GM18858 (cell line): Measurements from ENCODE around the gene RXRA.

Experiments
- ATAC-seq: cut with Tn5 transposase; IDR thresholded peaks from one replicate; pipeline ENCODE4 v1.9.1; 2021; ENCODE audit not compliant: unreplicated experiment

RXRA gene

GRCh38 chr9:134335486-134336220, 9.4 kb downstream of the RXRA start:
- no peak for ATAC-seq

- no peak for ATAC-seq
Measured at GRCh38 chr9:134336228-134336627, 10.0 kb downstream of the RXRA start.

- ATAC-seq = no peak
Measured at GRCh38 chr9:134336924-134337323, 10.7 kb downstream of the RXRA start.

- ATAC-seq = no peak
Measured at GRCh38 chr9:134337469-134337868, 11.2 kb downstream of the RXRA start.

GRCh38 chr9:134338394-134339182, 12.3 kb downstream of the RXRA start:
- no peak for ATAC-seq

- ATAC-seq = no peak
Measured at GRCh38 chr9:134339183-134339806, 13.0 kb downstream of the RXRA start.

GRCh38 chr9:134340475-134341160, 14.4 kb downstream of the RXRA start:
- no peak for ATAC-seq

GRCh38 chr9:134341306-134341705, 15.1 kb downstream of the RXRA start:
- ATAC-seq = no peak

GRCh38 chr9:134341929-134342745, 15.9 kb downstream of the RXRA start:
- ATAC-seq = no peak

GRCh38 chr9:134342746-134343115, 16.5 kb downstream of the RXRA start:
- ATAC-seq = no peak

GRCh38 chr9:134343637-134344036, 17.4 kb downstream of the RXRA start:
- ATAC-seq = no peak

GRCh38 chr9:134344068-134344799, 18.0 kb downstream of the RXRA start:
- ATAC-seq = no peak

GRCh38 chr9:134344800-134345310, 18.6 kb downstream of the RXRA start:
- no peak for ATAC-seq

GRCh38 chr9:134345737-134346136, 19.5 kb downstream of the RXRA start:
- ATAC-seq = no peak

- ATAC-seq = no peak
Measured at GRCh38 chr9:134346151-134346550, 19.9 kb downstream of the RXRA start.

GRCh38 chr9:134346840-134347583, 20.8 kb downstream of the RXRA start:
- ATAC-seq = no peak

GRCh38 chr9:134347996-134348395, 21.7 kb downstream of the RXRA start:
- ATAC-seq = no peak

GRCh38 chr9:134348404-134349155, 22.3 kb downstream of the RXRA start:
- no peak for ATAC-seq
